ENCODE measurements around the gene RHBDD1.

- TF ChIP-seq CTCF (IDR thresholded peaks at IDR 0.05; ENCODE audit: low read depth, low read length, poor library complexity, severe bottlenecking) (no peak), EZH2phosphoT487 (IDR thresholded peaks at IDR 0.05; ENCODE audit: borderline replicate concordance, low read length) (no peak)
Observed at GRCh38 chr2:226799211-226799975, 36.5 kb upstream of the RHBDD1 start, which contains the start of gene IRS1.
